Measurements from ENCODE around the gene TMEM184B.

The TMEM184B gene

GRCh38 chr22:38202437-38203089 is 70.2 kb downstream of the TMEM184B start:
- no peak for TF ChIP-seq CTCF (conservative IDR thresholded peaks at IDR 0.05; ENCODE audit: low read depth, low read length)
- H3K4me3 ChIP-seq (ENCODE audit: low read length): peak overlapping the region; percentile 85
- peak; percentile 69 for DNase-seq (ENCODE audit: low read depth)

GRCh38 chr22:38201711-38202436 is 70.9 kb downstream of the TMEM184B start, which contains the start of gene MAFF:
Gene MAFF (plus strand): TSS chr22:38201994. CDS start chr22:38213854, 11,860 bp downstream.
- peak within 1 kb of the TSS; percentile 85 for H3K4me3 ChIP-seq (ENCODE audit: low read length)

GRCh38 chr22:38201371-38201710 is 71.5 kb downstream of the TMEM184B start:
- peak overlapping the region; percentile 49 for H3K4me3 ChIP-seq (ENCODE audit: low read length)
- no peak for TF ChIP-seq CTCF (conservative IDR thresholded peaks at IDR 0.05; ENCODE audit: low read depth, low read length)
- no peak for DNase-seq (ENCODE audit: low read depth)

More at GRCh38 chr22:38201711-38202436, 70.9 kb downstream of the TMEM184B start, which contains the start of gene MAFF:
- DNase-seq (ENCODE audit: low read depth): peak; percentile 88
- TF ChIP-seq CTCF (conservative IDR thresholded peaks at IDR 0.05; ENCODE audit: low read depth, low read length): no peak

- H3K4me3 ChIP-seq (ENCODE audit: low read length): no peak overlapping the region
- TF ChIP-seq CTCF (conservative IDR thresholded peaks at IDR 0.05; ENCODE audit: low read depth, low read length): no peak
- DNase-seq (ENCODE audit: low read depth): no peak
Measured at GRCh38 chr22:38199826-38200559, 72.8 kb downstream of the TMEM184B start.

GRCh38 chr22:38196791-38197419 is 75.9 kb downstream of the TMEM184B start:
- no peak for TF ChIP-seq CTCF (conservative IDR thresholded peaks at IDR 0.05; ENCODE audit: low read depth, low read length)

GRCh38 chr22:38193580-38193979 is 79.2 kb downstream of the TMEM184B start:
- H3K4me3 ChIP-seq (ENCODE audit: low read length): no peak overlapping the region
- no peak for DNase-seq (ENCODE audit: low read depth)
- TF ChIP-seq CTCF (conservative IDR thresholded peaks at IDR 0.05; ENCODE audit: low read depth, low read length): no peak

More at GRCh38 chr22:38196791-38197419, 75.9 kb downstream of the TMEM184B start:
- H3K4me3 ChIP-seq (ENCODE audit: low read length): no peak overlapping the region
- DNase-seq (ENCODE audit: low read depth): no peak

Measured in retinal pigment epithelial cell (primary cell).